HG03139 (cell line): ENCODE results near the gene MME.

Source experiments
- ATAC-seq: cut with Tn5 transposase; IDR thresholded peaks from one replicate; pipeline ENCODE4 v1.9.1; 2021; ENCODE audit not compliant: unreplicated experiment

MME gene

GRCh38 chr3:155079746-155080487 lies at the start of gene MME:
TSS of gene MME (plus strand) at chr3:155080319. CDS start at chr3:155084168, 3,849 bp downstream.
- no peak for ATAC-seq

DNA sequence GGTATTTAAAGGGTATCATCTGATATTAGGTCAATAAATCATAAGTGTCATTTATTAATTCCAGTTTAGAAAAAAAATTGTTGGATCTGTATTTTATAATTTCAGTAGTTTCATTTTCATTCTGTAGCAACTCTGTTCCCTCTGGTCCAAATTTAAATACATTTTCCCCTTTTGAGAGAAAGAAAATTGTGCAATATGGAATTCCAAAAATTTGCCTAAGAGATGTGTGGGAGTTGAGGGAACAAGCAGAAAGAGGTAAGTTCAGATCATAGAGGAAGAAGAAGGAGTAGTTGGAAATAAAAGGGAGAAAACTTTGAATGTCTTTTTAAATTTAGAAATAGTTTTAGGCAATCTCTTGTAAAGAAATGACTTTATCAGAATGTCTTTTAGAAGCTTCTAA lies 48.9 kb upstream of the MME start:
- no peak for ATAC-seq

DNA sequence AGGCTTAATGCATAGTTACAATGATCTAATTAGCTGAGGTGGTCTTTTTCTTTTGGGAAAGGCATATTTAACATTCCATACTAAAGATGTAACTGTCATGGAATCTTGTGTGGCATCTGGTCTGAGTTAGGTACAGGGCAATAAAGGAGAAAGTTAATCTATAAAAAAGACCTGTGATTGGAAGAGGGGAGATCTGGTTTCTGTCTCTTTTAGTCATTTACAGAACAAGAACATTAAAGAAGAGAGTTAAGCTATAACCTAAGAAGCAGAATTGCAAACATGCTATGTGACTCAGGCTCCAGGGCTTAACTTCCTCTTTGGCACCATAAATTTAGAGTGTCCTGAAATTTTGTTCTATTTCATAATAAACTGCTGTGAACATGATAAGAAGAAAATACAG lies 47.2 kb upstream of the MME start:
- ATAC-seq, result no peak

GRCh38 chr3:155034786-155035185 lies 45.3 kb upstream of the MME start:
- ATAC-seq, result no peak

DNA sequence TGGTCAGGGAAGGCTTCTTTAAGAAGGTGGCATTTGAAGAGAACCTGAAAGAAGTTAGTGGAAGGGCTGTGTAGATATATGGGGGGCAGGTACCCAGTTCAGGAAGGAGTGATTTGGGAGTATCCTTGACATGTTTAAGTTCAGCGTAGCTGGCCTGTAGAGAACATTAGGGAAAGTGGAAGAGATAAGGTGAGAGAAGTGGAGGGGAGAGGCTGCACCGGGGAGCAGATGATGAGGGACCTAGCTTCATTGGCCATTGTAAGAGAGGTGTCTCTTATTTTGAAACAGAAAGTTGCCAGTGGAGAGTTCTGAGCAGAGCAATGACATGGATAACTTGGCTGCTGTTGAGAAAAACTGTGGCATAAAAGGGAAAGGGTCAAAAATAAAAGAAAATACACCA lies 44.6 kb upstream of the MME start:
- no peak for ATAC-seq

GRCh38 chr3:155037508-155038202 lies 42.5 kb upstream of the MME start:
- no peak for ATAC-seq

- no peak for ATAC-seq
Observed at GRCh38 chr3:155038203-155038554, 41.9 kb upstream of the MME start.

DNA sequence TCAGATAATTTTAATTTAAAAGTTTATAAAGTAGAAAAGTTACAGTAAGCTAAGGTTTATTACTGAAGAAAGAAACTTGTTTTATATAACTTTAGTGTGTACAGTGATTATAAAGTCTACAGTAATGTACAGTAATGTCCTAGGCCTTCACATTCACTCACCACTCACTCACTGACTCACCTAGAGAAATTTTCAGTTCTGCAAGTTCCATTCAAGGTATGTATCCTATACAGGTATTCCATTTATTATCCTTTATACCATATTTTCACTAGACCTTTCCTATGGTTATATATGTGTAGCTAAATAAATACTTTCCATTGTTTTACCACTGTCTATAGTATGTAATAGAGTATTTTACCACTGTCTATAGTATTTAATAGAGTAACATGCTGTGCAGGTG lies 33.2 kb upstream of the MME start:
- ATAC-seq, result no peak

GRCh38 chr3:155047672-155048071 lies 32.4 kb upstream of the MME start:
- ATAC-seq, result no peak

DNA sequence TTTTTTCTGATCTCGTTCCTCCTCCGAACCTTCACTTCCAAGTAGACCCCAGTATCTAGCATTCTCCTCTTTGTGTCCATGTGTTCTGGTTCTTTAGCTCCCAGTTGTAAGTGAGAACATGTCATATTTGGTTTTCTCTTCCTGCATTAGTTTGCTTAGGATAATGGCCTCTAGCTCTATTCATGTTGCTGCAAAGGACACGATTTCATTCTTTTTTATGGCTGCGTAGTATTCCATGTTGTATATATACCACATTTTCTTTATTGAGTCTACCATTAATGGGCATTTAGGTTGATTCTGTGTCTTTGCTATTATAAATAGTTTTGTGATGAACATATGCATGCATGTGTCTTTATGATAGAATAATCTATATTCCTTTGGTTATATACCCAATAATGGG lies 30.2 kb upstream of the MME start:
- ATAC-seq, result no peak

DNA sequence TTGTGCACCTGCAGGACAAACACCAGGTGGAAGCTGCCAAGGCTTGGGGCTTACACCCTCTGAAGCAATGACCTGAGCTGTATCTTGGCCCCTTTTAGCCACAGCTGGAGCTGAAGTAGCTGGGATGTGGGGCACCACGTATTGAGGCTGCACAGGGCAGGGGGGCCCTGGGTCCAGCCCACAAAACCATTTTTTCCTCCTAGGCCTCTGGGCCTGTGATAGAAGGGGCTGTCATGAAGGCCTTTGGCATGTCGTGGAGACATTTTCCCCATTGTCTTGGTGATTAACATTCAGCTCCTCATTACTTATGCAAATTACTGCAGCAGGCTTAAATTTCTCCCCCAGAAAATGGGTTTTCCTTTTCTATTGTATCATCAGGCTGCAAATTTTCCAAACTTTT lies 27.6 kb upstream of the MME start:
- ATAC-seq, result no peak

- ATAC-seq, result no peak
Observed at GRCh38 chr3:155053756-155054155, 26.4 kb upstream of the MME start.

- ATAC-seq, result no peak
Observed at GRCh38 chr3:155064920-155065319, 15.2 kb upstream of the MME start.

- ATAC-seq, result no peak
Observed at GRCh38 chr3:155065537-155065936, 14.6 kb upstream of the MME start.

DNA sequence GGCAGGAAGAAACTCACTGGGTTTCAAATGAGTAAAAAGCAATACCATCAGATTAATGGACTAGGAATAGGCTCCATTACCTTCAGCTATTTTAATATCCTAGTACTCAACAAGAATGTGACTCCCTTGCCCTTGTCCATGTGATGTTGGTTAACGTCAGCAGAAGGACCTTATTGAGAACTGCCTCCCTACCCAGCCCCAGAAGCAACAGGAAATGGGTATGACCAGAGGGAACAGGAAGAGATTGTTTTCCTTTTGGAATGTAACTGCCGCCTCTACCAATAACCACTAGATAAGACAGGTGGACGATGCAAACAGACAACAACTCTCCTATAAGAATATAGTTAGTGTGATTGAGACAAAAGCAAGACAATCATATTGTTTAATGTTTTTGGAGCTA lies 10.4 kb upstream of the MME start:
- ATAC-seq, result no peak

- no peak for ATAC-seq
Observed at GRCh38 chr3:155070316-155070715, 9.8 kb upstream of the MME start.

DNA sequence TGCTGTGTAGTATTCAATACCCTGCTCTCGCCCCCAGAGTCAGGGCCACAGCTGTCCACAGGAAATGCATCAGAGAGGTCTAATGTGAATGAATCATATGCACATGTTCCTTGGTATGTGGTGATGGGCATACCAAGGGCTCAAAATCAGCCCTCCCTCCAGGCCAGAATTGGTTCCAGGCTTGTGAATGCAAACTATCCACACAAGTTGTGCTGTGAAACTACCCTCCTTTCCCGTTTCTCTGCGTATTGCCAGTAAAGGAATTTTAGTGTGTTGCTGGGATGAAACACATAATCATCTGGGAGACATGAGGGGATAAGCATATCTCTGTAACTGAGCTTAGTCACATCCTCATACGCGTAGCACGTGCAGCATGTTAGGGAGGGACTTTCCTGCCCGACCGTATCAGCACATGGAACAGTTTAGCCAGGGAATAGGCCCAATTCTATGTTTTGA lies 9.2 kb upstream of the MME start:
- ATAC-seq, result no peak

GRCh38 chr3:155075200-155075599 lies 4.9 kb upstream of the MME start:
- no peak for ATAC-seq

GRCh38 chr3:155076888-155077287 lies 3.2 kb upstream of the MME start:
- ATAC-seq, result no peak

- no peak for ATAC-seq
Observed at GRCh38 chr3:155078711-155079467, 1.2 kb upstream of the MME start.

- ATAC-seq, result no peak
Observed at GRCh38 chr3:155079468-155079745, 712 bp upstream of the MME start.

DNA sequence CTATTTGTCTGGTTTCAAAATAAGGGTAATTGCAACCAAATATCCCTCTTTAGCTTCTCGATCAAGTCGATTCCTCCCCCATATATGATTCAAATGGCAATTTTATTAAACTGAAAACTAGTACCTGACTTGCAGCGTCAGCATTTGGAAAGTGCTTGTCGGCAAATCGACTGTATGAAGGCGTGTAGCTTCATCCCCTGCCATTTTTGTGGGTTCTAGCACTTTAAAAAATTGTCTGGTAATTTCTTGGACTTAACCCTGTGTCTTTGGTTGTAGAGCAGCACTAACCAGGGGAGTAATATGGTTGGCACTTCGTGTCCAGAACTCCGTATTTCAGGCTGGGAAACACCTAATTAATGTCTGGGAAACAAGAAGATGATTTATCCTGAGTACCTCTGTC lies 573 bp downstream of the MME start:
- no peak for ATAC-seq
